HUES48 (cell line): ENCODE data around the gene CD96.

Source experiments
- H3K27ac ChIP-seq: one replicate; pipeline ENCODE4 v1.7.0; 2013; ENCODE audit warnings: low read depth, low read length, inconsistent platforms
- H3K27me3 ChIP-seq: 2 replicates; pipeline ENCODE4 v1.6.1; 2013; ENCODE audit warnings: mild to moderate bottlenecking, low read length; ENCODE audit not compliant: control insufficient read depth, insufficient read depth
- H3K36me3 ChIP-seq: 2 replicates; pipeline ENCODE4 v1.6.1; 2013; ENCODE audit warnings: low read length; ENCODE audit not compliant: control insufficient read depth, insufficient read depth
- H3K4me1 ChIP-seq: 2 replicates; pipeline ENCODE4 v1.6.1; 2013; ENCODE audit warnings: mild to moderate bottlenecking, low read length; ENCODE audit not compliant: control insufficient read depth, insufficient read depth
- H3K4me3 ChIP-seq: 2 replicates; pipeline ENCODE4 v1.5.1; 2013; ENCODE audit warnings: mild to moderate bottlenecking, low read depth, low read length
- H3K9ac ChIP-seq: 2 replicates; pipeline ENCODE4 v1.6.1; 2013; ENCODE audit warnings: mild to moderate bottlenecking, low read depth, low read length, moderate library complexity
- H3K9me3 ChIP-seq: 2 replicates; pipeline ENCODE4 v1.6.1; 2013; ENCODE audit warnings: low read length; ENCODE audit not compliant: control insufficient read depth, insufficient read depth

The CD96 gene

GRCh38 chr3:111607240-111607920, 65.4 kb downstream of the CD96 start:
- no peak overlapping the region for H3K27ac ChIP-seq
- H3K9me3 ChIP-seq = no peaks in the 10 kb centered on the region
- H3K9ac ChIP-seq = no peak overlapping the region
- no peaks in the 10 kb centered on the region for H3K27me3 ChIP-seq
- no peak overlapping the region for H3K4me3 ChIP-seq
- no peaks in the 10 kb centered on the region for H3K4me1 ChIP-seq
- no peaks in the 10 kb centered on the region for H3K36me3 ChIP-seq

GRCh38 chr3:111608383-111608782, 66.4 kb downstream of the CD96 start:
- H3K36me3 ChIP-seq = no peaks in the 10 kb centered on the region
- H3K4me3 ChIP-seq = no peak overlapping the region
- no peaks in the 10 kb centered on the region for H3K4me1 ChIP-seq
- H3K9me3 ChIP-seq = no peaks in the 10 kb centered on the region
- H3K27ac ChIP-seq = no peak overlapping the region
- H3K27me3 ChIP-seq = no peaks in the 10 kb centered on the region
- H3K9ac ChIP-seq = no peak overlapping the region

DNA sequence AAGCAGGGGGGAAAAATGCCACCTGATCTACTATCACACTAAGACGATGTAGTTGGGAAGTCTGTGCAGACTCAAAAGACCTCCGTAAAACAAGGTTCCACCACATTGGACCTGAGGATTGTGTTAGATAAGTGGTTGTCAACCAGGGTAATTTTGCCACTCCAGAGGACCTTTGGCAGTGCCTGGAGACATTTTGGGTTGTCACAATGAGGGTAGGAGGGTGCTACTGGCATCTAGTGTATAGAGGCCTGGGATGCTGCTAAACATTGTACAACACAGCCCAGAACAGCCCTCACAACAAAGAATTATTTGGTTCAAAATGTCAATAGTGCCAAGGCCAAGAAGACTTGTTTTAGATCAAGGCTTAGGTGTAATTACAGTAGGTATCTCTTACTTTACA, 67.7 kb downstream of the CD96 start:
- Histone ChIP-seq H3K4me3 (no peak overlapping the region), H3K27me3 (no peaks in the 10 kb centered on the region), H3K9ac (no peak overlapping the region), H3K9me3 (no peaks in the 10 kb centered on the region), H3K4me1 (no peaks in the 10 kb centered on the region), H3K36me3 (no peaks in the 10 kb centered on the region), H3K27ac (no peak overlapping the region)

- Histone ChIP-seq H3K9ac (no peak overlapping the region), H3K27me3 (no peaks in the 10 kb centered on the region), H3K4me1 (no peaks in the 10 kb centered on the region), H3K4me3 (no peak overlapping the region), H3K9me3 (no peaks in the 10 kb centered on the region), H3K36me3 (no peaks in the 10 kb centered on the region), H3K27ac (no peak overlapping the region)
These were observed 68.2 kb downstream of the CD96 start for GRCh38 chr3:111610189-111610588.

DNA sequence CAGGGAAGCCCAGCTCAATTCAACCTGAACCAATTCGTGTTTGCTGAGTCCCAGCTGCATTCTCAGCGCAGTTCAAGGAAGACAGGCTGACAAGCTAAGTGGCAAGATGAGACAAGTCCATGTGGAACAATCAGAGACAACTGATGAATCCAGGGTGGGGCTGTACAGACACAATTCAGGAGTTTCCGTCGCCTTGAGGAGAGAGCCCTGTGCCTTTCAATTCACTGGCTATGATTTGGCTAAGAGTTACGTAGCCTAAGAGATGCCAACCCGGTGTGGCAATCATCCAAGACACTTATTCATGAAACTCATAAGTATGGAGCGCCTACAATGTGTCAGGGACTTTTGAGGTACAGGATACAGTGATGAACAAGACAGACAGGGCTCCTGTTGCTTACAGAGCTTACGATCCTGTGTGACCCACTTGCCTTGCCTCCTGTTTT, 68.6 kb downstream of the CD96 start:
- Histone ChIP-seq H3K4me3 (no peak overlapping the region), H3K27me3 (no peaks in the 10 kb centered on the region), H3K27ac (no peak overlapping the region), H3K9ac (no peak overlapping the region), H3K9me3 (no peaks in the 10 kb centered on the region), H3K36me3 (no peaks in the 10 kb centered on the region), H3K4me1 (no peaks in the 10 kb centered on the region)

DNA sequence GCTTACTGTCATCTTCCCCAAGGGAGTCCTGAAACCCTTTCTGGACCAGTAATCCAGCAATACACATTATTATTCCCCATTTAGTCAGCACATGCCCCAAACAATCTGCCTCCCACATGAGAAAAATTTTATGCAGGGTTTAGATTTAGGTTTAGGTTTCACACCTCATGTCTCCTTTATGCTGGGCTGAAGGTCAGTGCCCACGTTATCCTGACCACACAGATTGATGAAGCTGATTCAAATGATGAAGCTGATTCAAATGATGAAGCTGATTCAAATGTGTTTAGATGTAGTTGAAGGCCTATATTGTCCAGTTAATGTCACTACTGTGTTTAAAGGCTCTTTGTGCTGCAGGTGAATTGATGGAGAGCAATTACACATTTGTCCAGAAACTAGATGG, 71.3 kb downstream of the CD96 start:
- H3K27ac ChIP-seq = no peak overlapping the region
- H3K27me3 ChIP-seq = no peaks in the 10 kb centered on the region
- H3K36me3 ChIP-seq = no peaks in the 10 kb centered on the region
- H3K4me3 ChIP-seq = no peak overlapping the region
- H3K9me3 ChIP-seq = peaks cover 9% of the 10 kb centered on the region; the same call in 1 of the 2 replicates
- H3K9ac ChIP-seq = no peak overlapping the region
- H3K4me1 ChIP-seq = no peaks in the 10 kb centered on the region

DNA sequence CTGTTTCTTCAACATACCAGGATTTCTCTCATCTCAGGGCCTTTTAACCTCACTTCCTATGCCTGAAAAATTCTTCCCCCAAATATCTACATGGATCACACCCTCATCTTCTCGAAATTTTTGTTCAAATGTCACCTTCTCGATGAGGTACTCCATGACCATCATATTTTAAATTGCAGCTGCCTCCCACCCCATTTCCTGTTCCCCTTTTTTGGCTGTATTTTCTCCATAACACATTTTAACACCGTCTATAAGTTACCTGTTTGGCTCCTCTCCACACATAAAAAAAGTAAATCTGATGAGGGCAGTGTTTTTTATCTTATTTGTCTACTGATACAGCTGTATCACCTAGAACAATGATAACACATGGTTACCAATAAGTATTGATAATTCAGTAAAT, 73.9 kb downstream of the CD96 start:
- no peaks in the 10 kb centered on the region for H3K4me1 ChIP-seq
- H3K9ac ChIP-seq = no peak overlapping the region
- no peaks in the 10 kb centered on the region for H3K27me3 ChIP-seq
- no peak overlapping the region for H3K4me3 ChIP-seq
- peaks cover 9% of the 10 kb centered on the region; the same call in 1 of the 2 replicates for H3K9me3 ChIP-seq
- H3K27ac ChIP-seq = no peak overlapping the region
- H3K36me3 ChIP-seq = no peaks in the 10 kb centered on the region

GRCh38 chr3:111616417-111617105, 74.6 kb downstream of the CD96 start:
- no peak overlapping the region for H3K4me3 ChIP-seq
- no peak overlapping the region for H3K9ac ChIP-seq
- H3K27me3 ChIP-seq = no peaks in the 10 kb centered on the region
- peaks cover 9% of the 10 kb centered on the region; the same call in 1 of the 2 replicates for H3K9me3 ChIP-seq
- no peak overlapping the region for H3K27ac ChIP-seq
- no peaks in the 10 kb centered on the region for H3K4me1 ChIP-seq
- H3K36me3 ChIP-seq = no peaks in the 10 kb centered on the region

DNA sequence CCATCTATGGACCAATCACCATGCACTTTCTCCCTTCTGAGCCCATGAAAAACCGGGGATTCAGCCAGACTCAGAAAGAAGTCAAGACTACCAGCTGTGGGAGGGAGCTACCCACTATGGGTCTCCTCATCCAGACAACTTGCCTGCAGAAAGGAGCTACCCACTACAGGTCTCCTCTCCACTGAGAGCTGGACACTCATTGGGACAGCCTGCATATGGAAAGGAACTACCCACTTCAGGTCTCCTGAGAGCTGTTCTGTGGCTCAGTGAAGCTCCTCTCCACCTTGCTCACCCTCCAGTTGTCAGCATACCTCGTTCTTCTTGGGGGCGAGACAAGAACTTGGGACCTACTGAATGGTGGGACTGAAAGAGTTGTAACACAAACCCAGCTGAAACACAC, 75.4 kb downstream of the CD96 start:
- Histone ChIP-seq H3K27ac (no peak overlapping the region), H3K9ac (no peak overlapping the region), H3K27me3 (no peaks in the 10 kb centered on the region), H3K4me3 (no peak overlapping the region), H3K4me1 (no peaks in the 10 kb centered on the region), H3K36me3 (no peaks in the 10 kb centered on the region), H3K9me3 (peaks cover 9% of the 10 kb centered on the region; the same call in 1 of the 2 replicates)

GRCh38 chr3:111617912-111618601, 76.1 kb downstream of the CD96 start:
- Histone ChIP-seq H3K27me3 (no peaks in the 10 kb centered on the region), H3K4me1 (no peaks in the 10 kb centered on the region), H3K9ac (no peak overlapping the region), H3K9me3 (peaks cover 9% of the 10 kb centered on the region; the same call in 1 of the 2 replicates), H3K4me3 (no peak overlapping the region), H3K36me3 (no peaks in the 10 kb centered on the region), H3K27ac (no peak overlapping the region)

DNA sequence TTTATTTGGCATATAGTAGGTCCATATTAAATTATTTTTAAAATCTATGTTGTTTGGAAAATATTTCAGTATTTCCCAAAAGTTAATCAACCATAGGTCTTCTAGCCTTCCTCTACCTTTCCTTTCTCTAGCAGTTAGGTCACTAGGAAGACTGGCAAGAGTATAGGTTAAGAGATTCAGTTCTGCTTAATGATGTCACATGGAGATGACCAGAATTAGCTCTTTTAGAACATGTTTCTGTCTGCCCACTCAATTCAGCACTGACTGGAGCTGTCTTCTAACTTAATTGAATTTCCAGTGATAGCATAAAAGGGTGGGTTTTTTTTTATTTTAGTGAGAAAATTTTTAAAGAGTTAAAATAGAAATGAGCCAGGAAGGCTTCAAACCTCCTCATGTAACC, 76.9 kb downstream of the CD96 start:
- H3K9ac ChIP-seq = no peak overlapping the region
- H3K27me3 ChIP-seq = no peaks in the 10 kb centered on the region
- H3K4me3 ChIP-seq = no peak overlapping the region
- H3K27ac ChIP-seq = no peak overlapping the region
- no peaks in the 10 kb centered on the region for H3K4me1 ChIP-seq
- peaks cover 9% of the 10 kb centered on the region; the same call in 1 of the 2 replicates for H3K9me3 ChIP-seq
- H3K36me3 ChIP-seq = no peaks in the 10 kb centered on the region
